ENCODE measurements around the gene DUS4L. TPM values are rescaled to one million over a fixed set of nuclear protein-coding genes. Genes with fewer than 3 reads are reported as not detected.

DUS4L gene
- total and polyA plus RNA-seq, 2 of the 13 experiments (the other 11 are each of a cell fraction or from before 2014, with no cell fraction given), result 5.6 to 9.8 TPM

- TF ChIP-seq, protein P1, sequence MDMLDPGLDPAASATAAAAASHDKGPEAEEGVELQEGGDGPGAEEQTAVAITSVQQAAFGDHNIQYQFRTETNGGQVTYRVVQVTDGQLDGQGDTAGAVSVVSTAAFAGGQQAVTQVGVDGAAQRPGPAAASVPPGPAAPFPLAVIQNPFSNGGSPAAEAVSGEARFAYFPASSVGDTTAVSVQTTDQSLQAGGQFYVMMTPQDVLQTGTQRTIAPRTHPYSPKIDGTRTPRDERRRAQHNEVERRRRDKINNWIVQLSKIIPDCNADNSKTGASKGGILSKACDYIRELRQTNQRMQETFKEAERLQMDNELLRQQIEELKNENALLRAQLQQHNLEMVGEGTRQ (IDR thresholded peaks at IDR 0.05; ENCODE audit: low read depth, low read length), result no peak
- TF ChIP-seq, protein P1 (CRISPR knock-in tag; IDR thresholded peaks at IDR 0.05; ENCODE audit: borderline replicate concordance), result no peak
- TF ChIP-seq RORA (CRISPR knock-in tag; IDR thresholded peaks at IDR 0.05), result no peak
- TF ChIP-seq, protein P2, sequence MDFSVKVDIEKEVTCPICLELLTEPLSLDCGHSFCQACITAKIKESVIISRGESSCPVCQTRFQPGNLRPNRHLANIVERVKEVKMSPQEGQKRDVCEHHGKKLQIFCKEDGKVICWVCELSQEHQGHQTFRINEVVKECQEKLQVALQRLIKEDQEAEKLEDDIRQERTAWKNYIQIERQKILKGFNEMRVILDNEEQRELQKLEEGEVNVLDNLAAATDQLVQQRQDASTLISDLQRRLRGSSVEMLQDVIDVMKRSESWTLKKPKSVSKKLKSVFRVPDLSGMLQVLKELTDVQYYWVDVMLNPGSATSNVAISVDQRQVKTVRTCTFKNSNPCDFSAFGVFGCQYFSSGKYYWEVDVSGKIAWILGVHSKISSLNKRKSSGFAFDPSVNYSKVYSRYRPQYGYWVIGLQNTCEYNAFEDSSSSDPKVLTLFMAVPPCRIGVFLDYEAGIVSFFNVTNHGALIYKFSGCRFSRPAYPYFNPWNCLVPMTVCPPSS (IDR thresholded peaks at IDR 0.05), result no peak
- TF ChIP-seq TBP (CRISPR knock-in tag; IDR thresholded peaks at IDR 0.05), result no peak
- TF ChIP-seq, protein P3, sequence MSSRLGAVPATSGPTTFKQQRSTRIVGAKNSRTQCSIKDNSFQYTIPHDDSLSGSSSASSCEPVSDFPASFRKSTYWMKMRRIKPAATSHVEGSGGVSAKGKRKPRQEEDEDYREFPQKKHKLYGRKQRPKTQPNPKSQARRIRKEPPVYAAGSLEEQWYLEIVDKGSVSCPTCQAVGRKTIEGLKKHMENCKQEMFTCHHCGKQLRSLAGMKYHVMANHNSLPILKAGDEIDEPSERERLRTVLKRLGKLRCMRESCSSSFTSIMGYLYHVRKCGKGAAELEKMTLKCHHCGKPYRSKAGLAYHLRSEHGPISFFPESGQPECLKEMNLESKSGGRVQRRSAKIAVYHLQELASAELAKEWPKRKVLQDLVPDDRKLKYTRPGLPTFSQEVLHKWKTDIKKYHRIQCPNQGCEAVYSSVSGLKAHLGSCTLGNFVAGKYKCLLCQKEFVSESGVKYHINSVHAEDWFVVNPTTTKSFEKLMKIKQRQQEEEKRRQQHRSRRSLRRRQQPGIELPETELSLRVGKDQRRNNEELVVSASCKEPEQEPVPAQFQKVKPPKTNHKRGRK (CRISPR knock-in tag; IDR thresholded peaks at IDR 0.05), result no peak
- no peak for TF ChIP-seq TRIM24 (CRISPR knock-in tag; IDR thresholded peaks at IDR 0.05)
- peak; percentile 82 for TF ChIP-seq POLR2G (IDR thresholded peaks at IDR 0.05; ENCODE audit: low read depth, low read length)
- TF ChIP-seq DMAP1 (CRISPR knock-in tag; IDR thresholded peaks at IDR 0.05), result peak; percentile 71; the same call in 1 of the 2 replicates
- TF ChIP-seq, protein P4, sequence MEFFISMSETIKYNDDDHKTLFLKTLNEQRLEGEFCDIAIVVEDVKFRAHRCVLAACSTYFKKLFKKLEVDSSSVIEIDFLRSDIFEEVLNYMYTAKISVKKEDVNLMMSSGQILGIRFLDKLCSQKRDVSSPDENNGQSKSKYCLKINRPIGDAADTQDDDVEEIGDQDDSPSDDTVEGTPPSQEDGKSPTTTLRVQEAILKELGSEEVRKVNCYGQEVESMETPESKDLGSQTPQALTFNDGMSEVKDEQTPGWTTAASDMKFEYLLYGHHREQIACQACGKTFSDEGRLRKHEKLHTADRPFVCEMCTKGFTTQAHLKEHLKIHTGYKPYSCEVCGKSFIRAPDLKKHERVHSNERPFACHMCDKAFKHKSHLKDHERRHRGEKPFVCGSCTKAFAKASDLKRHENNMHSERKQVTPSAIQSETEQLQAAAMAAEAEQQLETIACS (CRISPR knock-in tag; IDR thresholded peaks at IDR 0.05), result no peak
- no peak for TF ChIP-seq NFATC3 (CRISPR knock-in tag; IDR thresholded peaks at IDR 0.05)
- no peak for TF ChIP-seq ARNTL (CRISPR knock-in tag; IDR thresholded peaks at IDR 0.05)
- TF ChIP-seq CHD4 (IDR thresholded peaks at IDR 0.05; ENCODE audit: borderline replicate concordance, low read length), result no peak
- no peak for TF ChIP-seq GFI1 (CRISPR knock-in tag; IDR thresholded peaks at IDR 0.05; ENCODE audit: borderline replicate concordance)
- no peak for TF ChIP-seq ZNF354B (CRISPR knock-in tag; IDR thresholded peaks at IDR 0.05)
- 0 out of 2 replicates have a peak, but pooled peaks have one; percentile 2 for TF ChIP-seq NCOA2 (CRISPR knock-in tag; IDR thresholded peaks at IDR 0.05)
- peak; percentile 0; the same call in 1 of the 2 replicates for TF ChIP-seq ZBTB38 (CRISPR knock-in tag; IDR thresholded peaks at IDR 0.05)
- TF ChIP-seq ZNF569 (CRISPR knock-in tag; IDR thresholded peaks at IDR 0.05; ENCODE audit: borderline replicate concordance), result no peak
- TF ChIP-seq ZFP41 (CRISPR knock-in tag; IDR thresholded peaks at IDR 0.05; ENCODE audit: borderline replicate concordance), result no peak
- TF ChIP-seq AGO2 (optimal IDR thresholded peaks at IDR 0.05; ENCODE audit: low read depth, low read length), result peak; percentile 92
- no peak for TF ChIP-seq ZNF800 (CRISPR knock-in tag; IDR thresholded peaks at IDR 0.05)
- TF ChIP-seq NFE2L2 (IDR thresholded peaks at IDR 0.05; ENCODE audit: low read length), result no peak
- no peak for TF ChIP-seq MTF1 (CRISPR knock-in tag; IDR thresholded peaks at IDR 0.05)
Observed at GRCh38 chr7:107579885-107580715, 16.3 kb downstream of the DUS4L start, which contains the start of gene BCAP29 (continued).
